GM10266 (cell line): ENCODE results near the gene SEMA3C.

ENCODE experiments used
- DNase-seq: peaks from one replicate; pipeline ENCODE4 v3.0.0; 2012; ENCODE audit errors: extremely low spot score
- CTCF ChIP-seq: IDR thresholded peaks from 2 replicates; pipeline ENCODE4 v1.5.1; 2012; ENCODE audit warnings: mild to moderate bottlenecking, low read depth; ENCODE audit not compliant: control insufficient read depth, insufficient read depth; ENCODE audit errors: missing control alignments

Gene SEMA3C

DNA sequence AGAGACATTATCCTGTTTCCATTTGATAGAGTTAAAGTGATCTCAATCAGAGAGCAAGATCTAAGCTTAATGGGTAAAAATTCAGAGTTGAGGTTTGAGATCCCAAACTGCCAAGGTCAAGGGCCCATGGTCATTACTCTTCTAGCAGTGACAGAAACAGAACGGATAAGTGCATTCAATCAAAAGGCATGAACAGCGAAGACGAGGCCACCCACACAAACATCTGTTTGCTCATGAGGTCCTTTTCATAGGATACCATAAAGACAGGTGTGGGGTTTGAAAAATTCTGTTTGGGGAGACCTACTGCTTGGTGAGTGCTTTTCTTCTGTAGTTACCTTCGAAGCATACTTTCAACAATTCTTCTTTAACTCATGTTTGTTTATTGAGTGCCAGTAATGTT, 58.3 kb downstream of the SEMA3C start:
- TF ChIP-seq CTCF: no peak
- DNase-seq: no peak

DNA sequence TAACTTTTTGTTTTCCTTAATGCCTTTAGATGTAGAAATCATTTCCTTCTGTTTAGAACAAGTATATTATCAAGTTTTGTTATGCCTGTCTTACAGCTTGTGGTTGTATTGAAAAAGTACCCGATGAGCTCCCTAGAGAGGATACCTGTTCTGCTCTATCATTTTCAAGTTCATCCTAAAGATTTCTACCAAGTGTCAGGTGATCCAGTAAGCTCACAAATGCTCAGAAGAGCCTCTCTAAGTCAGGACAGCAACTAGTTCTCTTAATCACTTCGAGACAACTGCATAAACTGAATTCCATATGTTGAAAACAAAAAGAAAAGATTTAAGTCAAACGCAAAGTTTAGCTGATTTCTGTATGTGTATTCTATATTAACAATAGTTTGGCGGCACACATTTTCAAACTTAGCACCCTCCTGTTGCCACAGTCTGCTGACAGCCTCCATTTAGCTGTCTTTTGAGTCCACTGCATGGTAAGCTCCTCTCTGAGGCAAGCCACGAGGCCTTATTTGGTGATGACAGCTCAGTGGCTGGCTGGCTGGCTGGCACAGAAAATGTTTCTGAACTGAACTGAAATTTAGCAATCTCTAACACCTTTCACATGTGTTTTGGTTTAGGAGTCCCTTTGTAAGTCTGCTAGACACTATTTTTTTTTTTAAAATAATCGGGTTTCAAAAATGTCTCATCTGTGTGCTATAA, 59.4 kb downstream of the SEMA3C start:
- no peak for DNase-seq
- no peak for TF ChIP-seq CTCF

DNA sequence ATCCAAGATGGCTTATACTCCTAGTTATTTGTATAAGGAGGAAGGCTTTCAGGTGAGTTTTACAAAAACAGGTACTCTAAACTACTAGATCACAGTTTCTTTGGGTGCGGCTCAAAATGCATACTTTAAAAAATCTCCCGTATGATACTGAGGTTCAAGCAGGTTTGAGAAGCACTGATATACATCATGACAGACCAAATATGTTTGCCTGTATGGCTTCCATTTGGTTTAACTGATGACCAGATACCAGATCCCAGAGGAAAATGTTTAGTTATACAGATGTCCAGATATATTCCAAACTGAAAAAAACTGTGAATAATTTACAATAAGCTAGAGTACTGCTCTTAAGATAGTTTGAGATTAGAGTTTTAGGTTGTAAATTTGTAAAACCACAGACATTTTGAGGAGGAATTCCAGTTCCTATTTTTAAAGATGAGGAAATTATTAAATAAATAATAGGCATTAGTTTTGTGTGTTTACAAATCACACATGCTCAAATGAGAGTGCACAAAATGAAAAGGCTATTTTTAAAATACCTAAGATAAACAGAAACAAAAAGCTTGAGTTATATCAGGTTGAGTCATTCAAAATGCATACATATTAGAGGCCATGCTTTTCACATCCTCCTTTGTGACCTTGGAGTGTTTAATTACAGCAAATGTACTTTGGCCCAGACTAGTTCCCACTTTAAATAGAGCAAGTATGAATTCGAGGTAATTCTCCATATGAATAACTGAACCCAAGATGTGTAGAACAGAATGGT, 60.5 kb downstream of the SEMA3C start:
- no peak for TF ChIP-seq CTCF
- DNase-seq: no peak

- DNase-seq: no peak
- TF ChIP-seq CTCF: no peak
Measured at GRCh38 chr7:80856769-80857168, 62.1 kb downstream of the SEMA3C start.

DNA sequence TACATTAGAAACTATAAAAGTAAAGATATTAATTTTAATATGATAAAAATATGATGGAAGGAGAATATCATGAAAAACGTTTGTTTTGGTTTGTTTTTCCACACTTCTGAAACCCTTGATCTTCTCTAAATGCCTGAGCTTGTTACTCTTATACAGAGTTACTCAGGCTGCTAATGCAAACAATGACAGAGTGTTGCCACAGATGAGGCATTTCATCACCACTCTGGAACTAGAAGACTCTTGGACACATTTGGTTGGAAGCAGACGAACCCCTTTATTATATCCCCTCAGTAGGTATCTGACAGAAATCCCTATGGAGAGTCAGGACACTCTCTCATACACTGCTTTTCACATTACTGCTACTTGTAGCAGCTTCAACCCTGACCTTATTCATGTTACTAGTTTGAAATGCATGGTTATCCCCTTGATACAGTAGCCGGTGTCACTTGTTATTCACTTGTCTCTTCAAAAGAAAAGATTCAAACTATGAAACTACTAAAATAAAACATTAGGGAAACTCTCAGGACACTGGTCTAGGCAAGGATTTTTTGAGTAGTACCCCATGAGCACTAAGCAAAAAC, 66.9 kb downstream of the SEMA3C start:
- no peak for DNase-seq
- TF ChIP-seq CTCF: no peak

DNA sequence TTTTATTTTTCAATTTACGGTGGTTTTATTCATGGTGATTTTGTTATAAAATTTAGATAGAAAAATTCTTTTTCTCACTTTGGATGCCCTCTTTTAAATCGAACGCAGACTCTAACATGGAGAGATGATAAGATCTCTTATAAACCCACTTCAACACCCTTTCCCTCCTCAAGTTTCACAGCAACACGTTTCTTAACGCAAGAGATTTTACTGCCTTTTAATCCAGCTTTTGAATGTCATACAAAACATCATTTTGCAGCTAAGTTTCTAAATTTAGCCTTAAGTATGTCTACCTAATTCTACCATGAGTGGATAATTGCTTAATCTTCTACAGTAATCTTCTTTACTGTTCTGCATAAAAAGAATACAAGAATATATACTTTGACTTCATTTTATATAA, 70.0 kb downstream of the SEMA3C start:
- no peak for DNase-seq
- TF ChIP-seq CTCF: no peak

- no peak for DNase-seq
- TF ChIP-seq CTCF: no peak
Measured at GRCh38 chr7:80847895-80848294, 71.0 kb downstream of the SEMA3C start.
